Hematopoietic multipotent progenitor cell (in vitro differentiated cells): ENCODE measurements around the gene TCERG1. TPM values are rescaled to one million over a fixed set of nuclear protein-coding genes. Genes with fewer than 3 reads are reported as not detected.

Experiments
- DNase-seq, 3 donors: peaks; one replicate each; pipeline ENCODE4 v3.0.0-alpha.2; 2011 to 2015; ENCODE audit warnings: low read depth in 2 of 3, low spot score in 2 of 3
- total RNA-seq: library from RNA; depleted of rRNA; stranded (reverse); fragments of >200 nt; gene quantifications from one replicate; pipeline ENCODE4 v1.2.3, GENCODE V29; 2012

TCERG1 gene
- total RNA-seq: 61.7 TPM

- DNase-seq: peak; percentile 97 to 100 (median 100)
Observed at GRCh38 chr5:146446861-146447733, at the start of gene TCERG1. Gene TCERG1 (plus strand): TSS chr5:146447333. CDS start chr5:146447350, 17 bp downstream.

GRCh38 chr5:146398826-146399225 lies 48.3 kb upstream of the TCERG1 start:
- DNase-seq: no peak

- peak in 2 of 3 donors; percentile 10 to 58 for DNase-seq
Observed at GRCh38 chr5:146399481-146399880, 47.7 kb upstream of the TCERG1 start.

- DNase-seq: no peak
Observed at GRCh38 chr5:146400201-146400600, 46.9 kb upstream of the TCERG1 start.

GRCh38 chr5:146401021-146401420 lies 46.1 kb upstream of the TCERG1 start:
- no peak for DNase-seq

GRCh38 chr5:146402949-146403348 lies 44.2 kb upstream of the TCERG1 start:
- DNase-seq: no peak

GRCh38 chr5:146409054-146409671 lies 38.0 kb upstream of the TCERG1 start:
- DNase-seq: no peak

- DNase-seq: no peak
Observed at GRCh38 chr5:146410272-146410671, 36.9 kb upstream of the TCERG1 start.

GRCh38 chr5:146419696-146420095 lies 27.4 kb upstream of the TCERG1 start:
- DNase-seq: peak in 1 of 3 donors; percentile 25

GRCh38 chr5:146425023-146425422 lies 22.1 kb upstream of the TCERG1 start:
- DNase-seq: no peak

GRCh38 chr5:146426305-146426704 lies 20.8 kb upstream of the TCERG1 start:
- DNase-seq: no peak

GRCh38 chr5:146426853-146427618 lies 20.1 kb upstream of the TCERG1 start:
- peak in 2 of 3 donors; percentile 26 to 58 for DNase-seq

GRCh38 chr5:146427619-146427997 lies 19.5 kb upstream of the TCERG1 start:
- no peak for DNase-seq

GRCh38 chr5:146428658-146429057 lies 18.5 kb upstream of the TCERG1 start:
- DNase-seq: no peak

- DNase-seq: no peak
Observed at GRCh38 chr5:146440353-146440752, 6.8 kb upstream of the TCERG1 start.

GRCh38 chr5:146440870-146441495 lies 6.2 kb upstream of the TCERG1 start:
- no peak for DNase-seq

GRCh38 chr5:146441896-146442295 lies 5.2 kb upstream of the TCERG1 start:
- DNase-seq: no peak

GRCh38 chr5:146447734-146448380 lies 724 bp downstream of the TCERG1 start:
- DNase-seq: peak in 2 of 3 donors; percentile 68 to 78

GRCh38 chr5:146448783-146449519 lies 1.8 kb downstream of the TCERG1 start:
- DNase-seq: no peak

GRCh38 chr5:146450002-146450401 lies 2.9 kb downstream of the TCERG1 start:
- no peak for DNase-seq
